DLD1 (cell line): ENCODE data around the gene CCDC80.
"Not testable (repeated sequence)": the region's sequence is repeated elsewhere in the genome, so short reads cannot be mapped to it uniquely, and the experiment has no call there.

Experiments used
- in situ Hi-C: cut with HindIII; loops from 2 replicates; pipeline ENCODE4 v1.10.0; 2017; ENCODE audit warnings: low sequenced_read_pairs

Gene CCDC80

GRCh38 chr3:112602217-112602838 is 38.6 kb downstream of the CCDC80 start:
- in situ Hi-C loops: no loop called here

DNA sequence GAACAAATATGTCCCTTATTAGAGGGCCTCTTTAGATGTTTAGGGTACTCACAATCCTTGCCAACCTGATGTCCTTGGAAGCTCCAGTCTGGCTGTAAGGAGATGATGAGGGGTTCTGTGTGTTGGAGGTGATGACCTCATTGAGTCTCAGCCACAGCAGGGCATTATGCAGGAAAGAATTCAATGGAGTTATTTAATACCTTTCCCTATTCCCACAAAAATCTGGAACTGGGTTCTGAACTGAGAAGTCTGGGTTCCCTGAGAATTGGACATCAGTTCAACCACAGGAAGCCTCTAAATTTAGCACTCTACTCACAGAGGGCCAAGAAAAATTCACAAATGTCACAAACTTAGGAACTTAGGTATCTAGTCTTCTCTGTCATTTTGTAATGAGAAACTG is 42.2 kb downstream of the CCDC80 start:
- in situ Hi-C loops: no loop called here

DNA sequence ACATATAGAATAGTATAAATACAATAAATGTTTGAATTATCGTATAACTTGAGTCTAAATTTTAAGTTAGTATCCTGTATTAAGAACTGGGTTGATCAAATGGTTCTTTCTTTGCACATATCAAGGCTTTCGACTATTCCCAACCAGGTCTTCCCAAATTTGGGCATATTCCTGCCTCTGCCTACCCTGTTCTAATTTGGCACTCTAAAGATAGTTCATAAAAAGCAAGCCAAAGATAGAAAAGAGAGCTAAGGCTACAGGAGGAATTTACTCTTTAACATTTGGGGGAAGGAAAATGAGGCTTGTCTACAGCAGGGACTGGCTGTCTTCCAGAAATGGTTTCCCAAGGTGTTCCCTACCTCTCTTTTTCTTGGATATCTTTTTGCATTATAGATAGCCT is 43.0 kb downstream of the CCDC80 start:
- in situ Hi-C loops: no loop called here

DNA sequence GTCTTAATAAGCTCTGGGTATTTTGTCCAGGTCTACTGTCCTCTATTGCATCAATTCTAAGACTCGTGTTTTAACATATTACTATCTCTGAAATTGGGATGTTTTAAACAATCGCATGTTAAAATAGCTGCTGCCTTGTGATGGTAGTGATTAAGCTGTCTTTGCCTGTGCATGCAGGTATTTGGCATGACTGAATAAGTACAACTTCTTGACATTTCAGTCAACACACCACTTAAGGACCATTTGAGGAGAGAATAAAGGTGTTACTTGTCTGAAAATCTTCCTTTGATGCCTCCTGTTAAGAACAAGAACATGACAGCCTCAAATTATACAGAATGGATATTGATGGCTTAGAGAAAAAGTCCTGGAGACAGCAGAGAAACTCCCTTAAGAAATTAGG is 46.1 kb downstream of the CCDC80 start:
- in situ Hi-C loops: no loop called here

GRCh38 chr3:112593258-112593657 is 47.7 kb downstream of the CCDC80 start:
- in situ Hi-C loops: no loop called here

GRCh38 chr3:112587336-112587735 is 53.6 kb downstream of the CCDC80 start:
- in situ Hi-C loops: no loop called here

DNA sequence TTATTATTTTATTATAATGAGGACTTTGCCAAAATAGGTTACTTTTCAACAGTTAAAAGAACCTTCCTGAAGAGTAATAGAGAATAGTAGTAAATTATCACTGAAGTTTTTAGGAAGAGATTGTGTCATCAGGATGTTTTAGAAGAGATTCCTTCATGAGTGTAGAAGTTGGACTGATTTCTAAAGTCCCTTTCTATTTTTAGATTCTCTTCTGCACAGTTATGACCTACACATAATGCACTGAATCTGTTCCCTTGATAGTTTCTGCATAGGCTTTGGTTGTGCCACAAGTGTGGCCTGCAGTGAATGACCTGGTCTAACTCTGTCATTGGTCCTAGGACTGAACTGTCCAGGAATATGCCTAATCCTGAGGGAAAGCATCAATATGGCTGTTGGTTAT is 55.2 kb downstream of the CCDC80 start:
- in situ Hi-C loops: no loop called here

- in situ Hi-C loops: no loop called here
Observed at GRCh38 chr3:112583105-112583504, 57.8 kb downstream of the CCDC80 start.

DNA sequence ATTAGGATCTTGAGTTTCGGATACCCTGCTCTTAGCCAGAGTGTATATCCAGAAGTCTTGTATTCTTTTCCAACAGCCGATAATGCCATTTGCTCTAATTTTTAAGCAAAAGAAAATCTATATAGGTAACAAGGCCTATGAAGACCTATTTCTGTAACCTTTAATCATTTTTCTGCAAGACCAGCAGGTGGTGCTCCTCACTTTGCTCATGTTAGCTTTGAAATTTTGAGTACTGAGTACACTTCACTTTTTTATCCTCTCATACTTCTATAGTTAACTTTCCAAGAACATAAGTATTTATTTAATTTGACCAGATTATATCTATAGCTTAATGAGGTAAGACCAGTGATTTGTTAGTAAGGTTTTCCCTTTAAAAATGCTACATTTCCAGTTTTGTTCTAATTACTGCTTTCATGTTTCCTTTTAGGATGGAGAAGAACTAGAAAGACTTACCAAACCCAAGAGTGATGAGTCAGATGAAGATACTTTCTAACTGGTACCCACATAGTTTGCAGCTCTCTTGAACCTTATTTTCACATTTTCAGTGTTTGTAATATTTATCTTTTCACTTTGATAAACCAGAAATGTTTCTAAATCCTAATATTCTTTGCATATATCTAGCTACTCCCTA is 58.6 kb downstream of the CCDC80 start:
- in situ Hi-C loops: no loop called here

- in situ Hi-C loops: no loop called here
Observed at GRCh38 chr3:112579697-112580096, 61.2 kb downstream of the CCDC80 start.

DNA sequence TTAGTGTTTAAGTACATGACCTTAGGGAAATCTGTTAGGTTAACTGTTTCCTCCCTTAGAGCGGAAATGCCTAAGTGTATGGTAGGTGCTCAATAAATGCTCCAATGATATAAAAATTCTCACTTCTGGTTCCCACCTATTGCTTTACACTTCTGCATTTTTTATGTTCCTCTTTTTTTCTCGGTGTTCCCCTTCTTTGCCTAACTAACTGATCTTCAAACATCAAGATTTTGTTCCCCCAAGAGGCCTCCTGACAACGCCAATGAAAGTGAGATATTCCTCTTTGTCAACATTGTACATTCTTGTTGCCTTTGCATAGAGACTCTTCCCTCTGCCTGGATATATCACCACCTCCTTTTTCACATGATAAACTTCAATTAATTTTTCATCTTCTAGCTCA is 61.7 kb downstream of the CCDC80 start:
- in situ Hi-C loops: no loop called here

- in situ Hi-C loops: no loop called here
Observed at GRCh38 chr3:112572701-112573100, 68.2 kb downstream of the CCDC80 start.

GRCh38 chr3:112569265-112569664 is 71.7 kb downstream of the CCDC80 start:
- in situ Hi-C loops: no loop called here

GRCh38 chr3:112568642-112569041 is 72.3 kb downstream of the CCDC80 start:
- in situ Hi-C loops: no loop called here

- in situ Hi-C loops: no loop called here
Observed at GRCh38 chr3:112564940-112565305, 76.0 kb downstream of the CCDC80 start.

DNA sequence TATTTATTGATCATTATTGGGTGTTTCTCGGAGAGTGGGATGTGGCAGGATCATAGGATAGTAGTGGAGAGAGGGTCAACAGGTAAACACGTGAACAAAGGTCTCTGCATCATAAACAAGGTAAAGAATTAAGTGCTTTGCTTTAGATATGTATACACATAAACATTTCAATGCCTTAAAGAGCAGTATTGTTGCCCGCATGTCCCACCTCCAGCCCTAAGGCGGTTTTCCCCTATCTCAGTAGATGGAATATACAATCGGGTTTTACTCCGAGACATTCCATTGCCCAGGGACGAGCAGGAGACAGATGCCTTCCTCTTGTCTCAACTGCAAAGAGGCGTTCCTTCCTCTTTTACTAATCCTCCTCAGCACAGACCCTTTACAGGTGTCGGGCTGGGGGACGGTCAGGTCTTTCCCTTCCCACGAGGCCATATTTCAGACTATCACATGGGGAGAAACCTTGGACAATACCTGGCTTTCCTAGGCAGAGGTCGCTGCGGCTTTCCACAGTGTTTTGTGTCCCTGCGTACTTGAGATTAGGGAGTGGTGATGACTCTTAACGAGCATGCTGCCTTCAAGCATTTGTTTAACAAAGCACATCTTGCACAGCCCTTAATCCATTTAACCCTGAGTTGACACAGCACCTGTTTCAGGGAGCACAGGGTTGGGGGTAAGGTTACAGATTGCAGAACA is 76.5 kb downstream of the CCDC80 start:
- in situ Hi-C loops: not testable (repeated sequence)

DNA sequence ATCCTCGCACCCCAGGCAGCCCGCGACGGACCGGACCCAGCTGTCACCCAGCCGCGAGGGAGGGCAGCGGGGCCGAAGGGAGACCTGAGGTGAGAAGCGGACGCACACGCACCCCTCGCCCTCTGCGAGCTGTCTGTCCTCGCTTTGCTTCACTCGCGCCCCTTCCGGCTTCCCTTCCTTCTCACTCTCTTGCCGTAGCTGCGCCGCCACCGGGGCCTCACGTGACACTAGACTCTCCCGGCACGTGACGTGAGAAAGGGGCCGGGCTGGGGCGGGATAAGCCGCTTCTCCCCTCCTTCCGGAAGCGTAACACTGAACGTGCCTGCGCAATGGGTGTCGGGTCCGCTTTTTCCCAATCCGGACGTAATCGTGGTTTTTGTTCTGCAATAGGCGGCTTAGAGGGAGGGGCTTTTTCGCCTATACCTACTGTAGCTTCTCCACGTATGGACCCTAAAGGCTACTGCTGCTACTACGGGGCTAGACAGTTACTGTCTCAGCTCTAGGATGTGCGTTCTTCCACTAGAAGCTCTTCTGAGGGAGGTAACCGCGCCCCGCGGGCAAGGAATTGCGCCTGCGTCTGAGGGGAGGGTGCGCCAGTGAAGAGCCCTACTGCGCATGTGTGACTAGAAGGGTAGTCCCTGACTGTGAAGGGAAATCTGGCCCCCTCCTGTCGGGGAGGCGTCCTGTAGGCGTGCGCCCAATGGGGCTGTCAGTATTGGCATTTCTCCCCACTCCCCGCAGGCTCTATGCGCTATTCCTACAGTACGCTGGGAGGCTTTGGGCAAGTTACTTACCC is 79.0 kb downstream of the CCDC80 start, which contains the start of the genes ATG3 and SLC35A5:
TSS of gene ATG3 (minus strand) at position 229 of the 796 bp plus-strand sequence. CDS start 434 bp downstream, outside the sequence.
TSS of gene SLC35A5 (plus strand) at position 312 of the 796 bp plus-strand sequence. CDS start 1,359 bp downstream, outside the sequence.
- in situ Hi-C loops: no loop called here

- in situ Hi-C loops: no loop called here
Observed at GRCh38 chr3:112561484-112561733, 79.5 kb downstream of the CCDC80 start.

DNA sequence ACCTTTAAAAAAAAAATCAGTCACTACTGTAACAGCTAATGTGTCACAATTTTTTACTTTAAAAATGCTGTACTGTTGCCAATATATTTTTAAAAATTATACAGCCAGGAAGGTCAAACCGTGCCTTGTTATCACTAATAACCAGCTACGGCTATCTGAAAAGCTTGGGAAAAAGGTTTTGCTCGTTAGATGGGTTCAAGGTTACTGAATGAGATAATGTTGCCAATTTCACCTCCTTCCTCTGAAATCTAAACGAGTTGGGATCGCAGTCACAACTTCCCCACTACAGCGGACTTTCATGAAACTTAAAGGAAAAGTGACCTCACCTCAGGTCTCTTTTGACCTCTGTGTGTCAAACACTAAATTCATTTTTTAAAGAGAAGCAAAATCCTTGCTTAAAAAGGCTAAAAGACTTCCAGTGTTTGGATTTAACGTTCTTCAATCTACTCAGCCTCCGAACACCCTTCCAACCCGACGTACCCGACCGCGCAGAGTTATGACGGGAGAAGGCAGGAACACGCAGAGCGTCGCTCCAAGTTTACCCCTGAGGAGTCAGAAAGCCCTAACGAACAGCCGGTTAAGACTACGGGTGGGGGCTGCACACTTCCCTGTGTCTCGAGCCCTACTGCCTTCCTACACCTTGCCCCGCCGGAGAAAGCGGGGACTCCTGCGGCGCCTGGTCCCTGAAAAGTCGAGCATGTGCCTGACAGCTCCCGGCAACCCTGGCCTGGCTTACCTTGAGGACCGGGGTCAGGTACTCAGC is 80.0 kb downstream of the CCDC80 start:
- in situ Hi-C loops: no loop called here

DNA sequence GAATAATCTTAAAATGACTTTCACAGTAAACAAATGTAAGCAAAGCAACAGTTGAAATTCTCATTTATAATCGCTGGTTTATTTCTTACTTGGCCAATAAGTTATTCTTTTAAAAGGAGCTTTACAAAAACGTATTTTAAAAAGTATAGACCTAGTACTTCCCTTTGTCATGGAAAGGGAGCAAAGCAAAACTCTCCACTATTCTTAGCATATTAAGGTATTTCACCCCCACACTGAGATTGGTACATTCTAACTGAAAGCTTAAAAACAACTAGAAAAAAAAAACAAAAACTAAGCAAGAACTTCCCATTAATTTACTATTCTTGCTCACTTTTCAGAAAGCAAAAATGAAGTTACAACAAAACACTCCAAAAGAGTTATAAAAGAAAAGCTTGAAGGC is 80.6 kb downstream of the CCDC80 start:
- in situ Hi-C loops: no loop called here

GRCh38 chr3:112557976-112558375 is 83.0 kb downstream of the CCDC80 start:
- in situ Hi-C loops: no loop called here
